SK-N-SH treated with all-trans-retinoic acid at 6 μM for 48 hours (cell line): Measurements from ENCODE around the gene ELOVL2.

Source experiments
- ATAC-seq: fragments of 200-7000 bp; cut with Tn5 transposase; 3 replicates; pipeline ENCODE4 v1.9.1; 2020; ENCODE audit warnings: mild to moderate bottlenecking, moderate library complexity
- CREB5 ChIP-seq: fragments of 250-450 bp; sonication (Bioruptor Pico); IDR thresholded peaks from 2 replicates; pipeline ENCODE4 v1.5.1; 2020; ENCODE audit warnings: low read depth, mild to moderate bottlenecking, moderate library complexity
- CSDC2 ChIP-seq: fragments of 250-450 bp; sonication (Bioruptor Pico); IDR thresholded peaks from 2 replicates; pipeline ENCODE4 v1.5.0; 2020; ENCODE audit warnings: mild to moderate bottlenecking, moderate library complexity
- CSRNP3 ChIP-seq: fragments of 250-450 bp; sonication (Bioruptor Pico); IDR thresholded peaks from 2 replicates; pipeline ENCODE4 v1.5.1; 2021; ENCODE audit warnings: mild to moderate bottlenecking, moderate library complexity
- ESRRG ChIP-seq: fragments of 250-450 bp; sonication (Bioruptor Pico); IDR thresholded peaks from 2 replicates; pipeline ENCODE4 v1.6.1; 2021; ENCODE audit warnings: mild to moderate bottlenecking
- GLIS3 ChIP-seq: fragments of 250-450 bp; sonication (Bioruptor Pico); IDR thresholded peaks from 2 replicates; pipeline ENCODE4 v1.5.0; 2020; ENCODE audit warnings: mild to moderate bottlenecking, moderate library complexity
- OSR1 ChIP-seq: fragments of 250-450 bp; sonication (Bioruptor Pico); IDR thresholded peaks from 2 replicates; pipeline ENCODE4 v1.8.0; 2022; ENCODE audit warnings: moderate library complexity, mild to moderate bottlenecking, inconsistent platforms
- PATZ1 ChIP-seq: fragments of 250-450 bp; sonication (Bioruptor Pico); IDR thresholded peaks from 2 replicates; pipeline ENCODE4 v1.8.0; 2020; ENCODE audit warnings: mild to moderate bottlenecking, moderate library complexity, borderline replicate concordance
- POU6F1 ChIP-seq: fragments of 250-450 bp; sonication (Bioruptor Pico); IDR thresholded peaks from 2 replicates; pipeline ENCODE4 v1.8.0; 2021; ENCODE audit warnings: low read depth, mild to moderate bottlenecking, moderate library complexity, borderline replicate concordance
- RARB ChIP-seq: fragments of 250-450 bp; sonication (Bioruptor Pico); IDR thresholded peaks from 2 replicates; pipeline ENCODE4 v1.8.0; 2021; ENCODE audit warnings: mild to moderate bottlenecking, moderate library complexity
- SNAI2 ChIP-seq: fragments of 250-450 bp; sonication (Bioruptor Pico); IDR thresholded peaks from 2 replicates; pipeline ENCODE4 v1.5.0; 2020; ENCODE audit warnings: mild to moderate bottlenecking, moderate library complexity
- TCF4 ChIP-seq: fragments of 250-450 bp; sonication (Bioruptor Pico); IDR thresholded peaks from 2 replicates; pipeline ENCODE4 v1.8.0; 2021; ENCODE audit warnings: mild to moderate bottlenecking, moderate library complexity, borderline replicate concordance
- TOX ChIP-seq: fragments of 250-450 bp; sonication (Bioruptor Pico); IDR thresholded peaks from 2 replicates; pipeline ENCODE4 v1.8.0; 2021; ENCODE audit warnings: mild to moderate bottlenecking, moderate library complexity, borderline replicate concordance
- TSHZ2 ChIP-seq: fragments of 250-450 bp; sonication (Bioruptor Pico); IDR thresholded peaks from 2 replicates; pipeline ENCODE4 v1.5.0; 2020; ENCODE audit warnings: mild to moderate bottlenecking, moderate library complexity
- ZFP3 ChIP-seq: fragments of 250-450 bp; sonication (Bioruptor Pico); IDR thresholded peaks from 2 replicates; pipeline ENCODE4 v1.5.0; 2020; ENCODE audit warnings: mild to moderate bottlenecking, moderate library complexity
- ZFP30 ChIP-seq: fragments of 450-650 bp; formaldehyde crosslinking; IDR thresholded peaks from 2 replicates; pipeline ENCODE4 v1.5.0; 2022; ENCODE audit warnings: mild to moderate bottlenecking, moderate library complexity
- ZNF565 ChIP-seq: fragments of 450-650 bp; formaldehyde crosslinking; conservative IDR thresholded peaks from 2 replicates; pipeline ENCODE4 v1.5.0; 2020; ENCODE audit warnings: low read depth, mild to moderate bottlenecking, moderate library complexity
- ZNF70 ChIP-seq: fragments of 450-650 bp; formaldehyde crosslinking; IDR thresholded peaks from 2 replicates; pipeline ENCODE4 v1.5.0; 2020; ENCODE audit warnings: mild to moderate bottlenecking, moderate library complexity
- ZNF8 ChIP-seq: fragments of 450-650 bp; formaldehyde crosslinking; IDR thresholded peaks from 2 replicates; pipeline ENCODE4 v1.5.0; 2020; ENCODE audit warnings: mild to moderate bottlenecking, moderate library complexity

The ELOVL2 gene

GRCh38 chr6:11012976-11013720, 31.0 kb downstream of the ELOVL2 start:
- no peak for ATAC-seq
- TF ChIP-seq ZNF70 (CRISPR knock-in tag) (no peak), POU6F1 (CRISPR knock-in tag) (no peak), CSDC2 (no peak), CSRNP3 (CRISPR knock-in tag) (no peak), ZFP3 (CRISPR knock-in tag) (no peak), ZNF8 (CRISPR knock-in tag) (no peak), TCF4 (CRISPR knock-in tag) (no peak), TSHZ2 (CRISPR knock-in tag) (no peak), TOX (CRISPR knock-in tag) (no peak), PATZ1 (no peak), ESRRG (CRISPR knock-in tag) (no peak), GLIS3 (CRISPR knock-in tag) (no peak), OSR1 (no peak), ZNF565 (CRISPR knock-in tag) (no peak), ZFP30 (CRISPR knock-in tag) (no peak), CREB5 (CRISPR knock-in tag) (no peak), SNAI2 (CRISPR knock-in tag) (no peak), RARB (CRISPR knock-in tag) (no peak)

- no peak for ATAC-seq
- TF ChIP-seq CSRNP3 (CRISPR knock-in tag) = no peak
- TF ChIP-seq TOX (CRISPR knock-in tag) = no peak
- TF ChIP-seq POU6F1 (CRISPR knock-in tag) = no peak
- no peak for TF ChIP-seq TCF4 (CRISPR knock-in tag)
- no peak for TF ChIP-seq ZNF70 (CRISPR knock-in tag)
These were observed 31.8 kb downstream of the ELOVL2 start for GRCh38 chr6:11012295-11012754.
